GM23338 (cell line): ENCODE measurements around the gene AMPH. TPM values are rescaled to one million over a fixed set of nuclear protein-coding genes. Genes with fewer than 3 reads are reported as not detected.
"Not testable (repeated sequence)": the region's sequence is repeated elsewhere in the genome, so short reads cannot be mapped to it uniquely, and the experiment has no call there.

Source experiments
- ATAC-seq: fragments of 200-7000 bp; cut with Tn5 transposase; 3 replicates; pipeline ENCODE4 v1.9.1; 2020
- DNase-seq: peaks from one replicate; pipeline ENCODE4 v3.0.0-alpha.2; 2015; ENCODE audit warnings: low spot score
- H2AFZ ChIP-seq: fragments of 200-600 bp; sonication (generic); 2 replicates; pipeline ENCODE4 v1.8.0; 2016; ENCODE audit warnings: antibody characterized with exemption, mild to moderate bottlenecking, moderate library complexity
- H3F3A ChIP-seq: fragments of 200-600 bp; sonication (generic); replicated peaks from 2 replicates; pipeline ENCODE4 v1.8.0; 2017; ENCODE audit warnings: antibody characterized with exemption, mixed run types, low read depth
- H3K27ac ChIP-seq: fragments of 200-600 bp; sonication (generic); 2 replicates; pipeline ENCODE4 v1.6.1; 2016; ENCODE audit warnings: low read depth
- H3K27me3 ChIP-seq: fragments of 200-600 bp; sonication (generic); 2 replicates; pipeline ENCODE4 v1.8.0; 2016; ENCODE audit warnings: mild to moderate bottlenecking, mixed run types, moderate library complexity; ENCODE audit not compliant: insufficient read depth
- H3K36me3 ChIP-seq: fragments of 200-600 bp; sonication (generic); 2 replicates; pipeline ENCODE4 v1.8.0; 2016; ENCODE audit warnings: mild to moderate bottlenecking; ENCODE audit not compliant: insufficient read depth
- H3K4me1 ChIP-seq: fragments of 200-600 bp; sonication (generic); 2 replicates; pipeline ENCODE4 v1.8.0; 2016; ENCODE audit warnings: mild to moderate bottlenecking, moderate library complexity; ENCODE audit not compliant: insufficient read depth
- H3K4me2 ChIP-seq: fragments of 200-600 bp; sonication (generic); 2 replicates; pipeline ENCODE4 v1.7.1; 2017; ENCODE audit warnings: mixed run types
- H3K4me3 ChIP-seq: fragments of 200-600 bp; sonication (generic); 2 replicates; pipeline ENCODE4 v1.6.1; 2016; ENCODE audit warnings: mixed run types
- H3K79me2 ChIP-seq: fragments of 200-600 bp; sonication (generic); replicated peaks from 2 replicates; pipeline ENCODE4 v1.8.0; 2017; ENCODE audit warnings: mild to moderate bottlenecking; ENCODE audit not compliant: insufficient read depth
- H3K9me2 ChIP-seq: fragments of 200-600 bp; sonication (generic); 2 replicates; pipeline ENCODE4 v1.8.0; 2017; ENCODE audit not compliant: insufficient read depth
- H4K20me1 ChIP-seq: fragments of 200-600 bp; sonication (generic); replicated peaks from 2 replicates; pipeline ENCODE4 v1.8.0; 2017; ENCODE audit warnings: mild to moderate bottlenecking; ENCODE audit not compliant: insufficient read depth
- H3K27ac Mint-ChIP-seq: 2 replicates; pipeline ENCODE4 v1.8.0; 2020; ENCODE audit warnings: inconsistent platforms, mild to moderate bottlenecking, moderate library complexity, mixed read lengths
- H3K27me3 Mint-ChIP-seq: 3 replicates; pipeline ENCODE4 v1.8.0; 2022; ENCODE audit warnings: low read depth, mild to moderate bottlenecking, moderate library complexity, mixed read lengths, inconsistent platforms; ENCODE audit not compliant: insufficient read depth, poor library complexity
- H3K36me3 Mint-ChIP-seq: 3 replicates; pipeline ENCODE4 v1.8.0; 2021; ENCODE audit warnings: low read depth, mild to moderate bottlenecking, inconsistent platforms, moderate library complexity, mixed read lengths
- H3K4me1 Mint-ChIP-seq: 3 replicates; pipeline ENCODE4 v1.8.0; 2020; ENCODE audit warnings: mild to moderate bottlenecking, inconsistent platforms, mixed read lengths
- H3K4me3 Mint-ChIP-seq: 3 replicates; pipeline ENCODE4 v1.8.0; 2021; ENCODE audit warnings: moderate library complexity, mild to moderate bottlenecking, inconsistent platforms, mixed read lengths
- H3K9me3 Mint-ChIP-seq: 3 replicates; pipeline ENCODE4 v1.8.0; 2020; ENCODE audit warnings: moderate library complexity, mild to moderate bottlenecking, inconsistent platforms, mixed read lengths
- CTCF ChIP-seq, 2 experiments: fragments of 200-600 bp in 1 of 2; sonication (generic) in 1 of 2; conservative IDR thresholded peaks; 2 replicates each; pipeline versions ENCODE4 v1.5.1 to v1.6.1; 2016 to 2017; ENCODE audit warnings: antibody characterized with exemption in 2 of 2, low read depth in 2 of 2, mild to moderate bottlenecking in 2 of 2, moderate library complexity in 1 of 2
- ZNF462 ChIP-seq: fragments of 250-450 bp; sonication (Bioruptor Pico); IDR thresholded peaks from 2 replicates; pipeline ENCODE4 v1.5.0; 2020; ENCODE audit warnings: mild to moderate bottlenecking, moderate library complexity
- polyA plus RNA-seq: library from polyadenylated mRNA; unstranded; fragments of >200 nt; fragmentation: Nextera tagmentation; extraction: Ambion mirVana; gene quantifications from 2 replicates; pipeline ENCODE4 v1.2.1, GENCODE V29; 2016
- total RNA-seq: library from RNA; depleted of rRNA; stranded (reverse); fragments of >200 nt; shearing (Covaris generic); gene quantifications from 2 replicates; pipeline ENCODE4 v1.2.3, GENCODE V29; 2014

AMPH gene
- total and polyA plus RNA-seq, 2 experiments from 2014 or later: 4.8 to 10.2 TPM

- H4K20me1 ChIP-seq, H3K27ac ChIP-seq, H3K36me3 Mint-ChIP-seq, H3K27me3 ChIP-seq, ATAC-seq, H3K9me3 Mint-ChIP-seq, H3F3A ChIP-seq, H3K4me3 Mint-ChIP-seq, H3K79me2 ChIP-seq, DNase-seq, H3K27me3 Mint-ChIP-seq, H3K27ac Mint-ChIP-seq, H3K4me1 ChIP-seq, H3K4me2 ChIP-seq, H3K9me2 ChIP-seq, H3K36me3 ChIP-seq, H3K4me3 ChIP-seq, H2AFZ ChIP-seq: not testable (repeated sequence)
- peaks cover 18% of the 10 kb centered on the region for H3K4me1 Mint-ChIP-seq
Measured at GRCh38 chr7:38349126-38349795, 281.9 kb downstream of the AMPH start.

- not testable (repeated sequence) for H4K20me1 ChIP-seq, H3K4me3 ChIP-seq, H3K27ac Mint-ChIP-seq, H3K4me3 Mint-ChIP-seq, H2AFZ ChIP-seq, H3K4me2 ChIP-seq, H3K9me3 Mint-ChIP-seq, H3K79me2 ChIP-seq, H3F3A ChIP-seq, H3K36me3 Mint-ChIP-seq, H3K4me1 ChIP-seq, H3K9me2 ChIP-seq, H3K27ac ChIP-seq, H3K27me3 ChIP-seq, H3K27me3 Mint-ChIP-seq, H3K36me3 ChIP-seq
- ATAC-seq (peak; percentile 94), DNase-seq (peak; percentile 86)
- TF ChIP-seq ZNF462 (CRISPR knock-in tag) (peak; percentile 93), CTCF (conservative IDR thresholded peaks at IDR 0.05; ENCODE audit: low read depth in 2 of 2) (peak; percentile 79 to 91)
- H3K4me1 Mint-ChIP-seq: peaks cover 23% of the 10 kb centered on the region
Measured at GRCh38 chr7:38345299-38346172, 285.6 kb downstream of the AMPH start.

GRCh38 chr7:38344741-38345140, 286.4 kb downstream of the AMPH start:
- not testable (repeated sequence) for DNase-seq, H3K4me1 ChIP-seq

More at GRCh38 chr7:38344741-38345140, 286.4 kb downstream of the AMPH start:
- not testable (repeated sequence) for H3K27me3 ChIP-seq, H3K27ac Mint-ChIP-seq, H3K4me3 Mint-ChIP-seq, H3F3A ChIP-seq, H3K36me3 Mint-ChIP-seq, H3K4me3 ChIP-seq, H3K27me3 Mint-ChIP-seq, H3K4me2 ChIP-seq, H2AFZ ChIP-seq, H3K9me3 Mint-ChIP-seq, H3K9me2 ChIP-seq, H4K20me1 ChIP-seq, H3K79me2 ChIP-seq, H3K27ac ChIP-seq, H3K36me3 ChIP-seq, ATAC-seq
- H3K4me1 Mint-ChIP-seq: peaks cover 23% of the 10 kb centered on the region
